GM21825 (cell line): ENCODE data around the gene TMED10.
"Not testable (repeated sequence)": the region's sequence is repeated elsewhere in the genome, so short reads cannot be mapped to it uniquely, and the experiment has no call there.

ENCODE experiments used
- ATAC-seq: cut with Tn5 transposase; IDR thresholded peaks from one replicate; pipeline ENCODE4 v1.9.1; 2021; ENCODE audit warnings: mild to moderate bottlenecking, moderate library complexity; ENCODE audit not compliant: unreplicated experiment

Gene TMED10

DNA sequence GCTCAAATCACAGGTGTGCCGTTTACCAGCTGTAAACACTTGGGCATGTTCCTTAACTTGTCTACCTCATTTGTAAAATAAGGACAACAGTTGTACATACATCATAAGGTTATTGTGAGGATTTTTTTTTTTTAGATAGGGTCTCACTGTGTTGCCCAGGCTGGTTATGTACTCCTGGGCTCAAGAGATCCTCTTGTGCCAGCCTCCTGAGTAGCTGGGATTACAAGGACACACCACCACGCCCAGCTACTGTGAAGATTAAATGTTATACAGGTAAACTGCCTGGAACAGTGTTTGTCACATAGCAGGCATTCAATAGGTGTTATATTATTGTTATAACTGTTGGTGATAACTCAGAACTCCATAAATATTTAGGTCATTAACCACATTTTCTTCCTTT is 12.7 kb downstream of the TMED10 start:
- no peak for ATAC-seq

DNA sequence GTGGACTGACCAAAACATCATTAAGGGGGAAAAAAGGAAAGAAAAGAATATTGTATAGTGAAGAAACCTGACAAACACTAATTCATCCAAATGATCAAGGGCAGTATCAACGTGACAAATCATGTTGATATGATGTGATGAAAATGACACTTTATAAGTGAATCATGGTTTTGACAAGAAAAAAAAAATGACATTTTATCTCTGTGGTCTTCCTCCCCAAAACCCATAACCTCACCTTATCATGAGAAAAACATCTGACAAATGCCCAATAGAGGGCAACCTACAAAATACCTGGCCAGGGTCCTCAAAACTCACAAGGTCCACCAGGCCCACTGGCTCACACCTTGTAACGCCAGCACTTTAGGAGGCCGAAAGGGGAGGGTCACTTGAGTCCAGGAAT is 13.8 kb downstream of the TMED10 start:
- ATAC-seq: no peak

DNA sequence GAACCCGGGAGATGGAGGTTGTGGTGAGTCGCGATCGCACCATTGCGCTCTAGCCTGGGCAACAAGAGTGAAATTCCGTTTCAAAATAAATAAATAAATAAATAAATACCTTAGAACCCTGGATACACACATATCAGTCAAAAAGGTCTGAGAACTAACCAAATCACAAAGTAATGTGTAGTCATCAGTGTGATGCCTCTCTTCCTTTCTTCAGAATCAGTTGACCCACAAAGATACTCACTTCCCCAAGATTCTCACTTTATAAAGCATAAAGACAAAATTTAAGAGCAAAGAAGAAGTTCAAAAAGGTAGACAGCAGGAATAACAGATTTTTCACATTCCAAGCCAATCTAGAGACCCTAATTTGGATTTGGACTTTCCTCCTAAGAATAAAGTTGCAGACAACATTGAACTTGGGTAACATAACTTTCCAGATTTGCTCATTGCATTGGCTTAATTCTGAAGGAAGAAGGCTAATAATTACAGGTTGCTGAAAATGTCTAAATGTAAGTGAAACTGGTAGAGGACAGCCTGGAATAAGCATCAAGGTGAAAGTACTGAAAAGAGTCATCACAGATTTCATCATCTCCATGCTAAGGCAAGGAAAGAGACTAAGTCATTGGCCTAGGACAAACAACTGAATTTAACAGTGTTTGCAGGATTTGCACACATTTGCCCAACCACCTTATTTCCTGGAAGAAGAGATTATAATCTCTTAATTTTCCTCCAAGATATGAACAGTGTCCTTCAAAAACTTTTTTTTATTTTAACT is 17.4 kb downstream of the TMED10 start:
- ATAC-seq: peak; percentile 57

- ATAC-seq: no peak
Measured at GRCh38 chr14:75156901-75157300, 19.5 kb downstream of the TMED10 start.

DNA sequence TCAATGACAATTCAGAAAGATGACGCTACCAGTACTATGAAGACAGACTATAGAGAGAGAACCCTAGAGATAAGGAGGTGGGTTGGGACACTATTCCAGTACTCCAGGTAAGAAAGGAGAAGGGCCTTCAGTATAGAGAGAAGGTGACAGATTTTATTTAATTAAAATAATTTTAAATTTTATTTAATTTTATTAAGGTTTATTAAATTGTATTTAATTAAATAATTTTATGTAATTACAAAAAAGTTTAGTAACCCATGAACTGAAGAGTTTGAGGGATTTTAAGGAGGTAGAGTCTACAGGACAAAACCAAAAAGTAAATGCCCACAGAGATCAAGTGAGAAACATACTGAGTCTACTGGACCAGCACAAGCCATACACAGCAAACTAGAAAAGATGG is 20.3 kb downstream of the TMED10 start:
- ATAC-seq: no peak

DNA sequence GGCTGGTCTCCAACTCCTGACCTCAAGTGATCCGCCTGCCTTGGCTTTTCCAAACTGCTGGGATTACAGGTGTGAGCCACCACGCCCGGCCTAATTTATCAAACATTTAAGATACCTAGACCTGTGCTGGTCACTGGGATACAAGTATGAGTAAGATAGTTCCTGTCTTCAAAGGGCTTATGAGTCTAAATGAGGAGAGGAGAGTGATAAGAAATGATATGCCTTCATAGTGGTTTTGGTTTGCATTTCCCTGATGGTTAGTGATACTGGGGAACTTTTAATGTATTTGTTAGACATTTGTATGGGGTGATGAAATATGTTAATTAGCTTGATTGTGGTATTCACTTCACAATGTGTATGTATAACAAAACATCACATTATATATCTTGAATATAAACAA is 21.2 kb downstream of the TMED10 start:
- ATAC-seq: no peak

- no peak for ATAC-seq
Measured at GRCh38 chr14:75153295-75153694, 23.1 kb downstream of the TMED10 start.

DNA sequence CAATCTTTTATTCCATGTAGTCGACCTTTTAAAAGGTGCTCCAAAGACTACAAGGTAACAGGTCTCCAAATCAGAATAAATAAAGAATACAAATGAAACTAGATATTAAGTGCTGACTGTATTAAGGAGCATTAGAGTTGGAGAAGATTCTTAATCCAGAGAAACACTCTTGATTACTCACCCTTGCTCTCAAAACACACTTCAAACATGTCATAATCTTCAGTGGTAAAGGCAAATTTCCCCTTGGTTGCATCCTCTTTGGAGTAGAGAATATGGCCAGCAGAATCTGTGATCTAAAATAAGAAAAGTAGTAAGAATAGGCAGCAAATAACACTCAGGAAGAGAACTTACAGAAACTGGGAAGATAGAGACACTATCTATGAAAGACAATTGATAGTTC is 24.6 kb downstream of the TMED10 start:
- ATAC-seq: no peak

DNA sequence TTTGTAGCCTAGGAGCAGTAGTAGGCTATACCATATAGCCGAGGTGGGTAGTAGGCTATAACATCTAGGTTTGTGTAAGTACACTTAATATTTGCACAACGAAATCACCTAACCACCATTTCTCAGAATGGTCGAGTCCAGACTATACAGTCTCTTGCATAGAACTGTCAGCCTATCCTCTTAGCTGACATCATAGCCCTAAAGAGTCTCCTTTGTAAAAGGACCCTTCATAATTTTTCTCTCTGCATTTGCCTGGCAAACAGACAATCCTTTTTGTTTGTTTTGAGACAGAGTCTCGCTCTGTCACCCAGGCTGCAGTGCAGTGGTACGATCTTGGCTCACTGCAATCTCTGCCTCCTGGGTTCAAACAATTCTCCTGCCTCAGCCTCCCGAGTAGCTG is 25.8 kb downstream of the TMED10 start:
- not testable (repeated sequence) for ATAC-seq

DNA sequence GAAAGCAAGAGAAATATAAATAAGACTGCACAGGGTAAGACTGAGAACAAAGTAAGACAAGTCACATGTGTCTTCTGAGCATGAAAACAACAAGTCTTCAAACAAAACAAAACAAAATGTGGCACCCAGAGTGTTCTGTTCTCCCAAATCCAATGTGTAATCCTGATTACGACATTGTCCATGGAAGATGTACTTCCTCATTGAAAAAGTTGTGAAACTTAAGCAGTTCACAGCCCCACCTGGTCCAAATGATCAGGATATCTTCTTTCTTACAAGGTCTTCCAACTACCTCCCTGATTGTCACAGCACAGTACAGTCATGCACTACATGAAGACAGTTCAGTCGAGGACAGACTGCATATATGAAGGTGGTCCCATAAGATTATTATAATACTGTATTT is 26.3 kb downstream of the TMED10 start:
- no peak for ATAC-seq

DNA sequence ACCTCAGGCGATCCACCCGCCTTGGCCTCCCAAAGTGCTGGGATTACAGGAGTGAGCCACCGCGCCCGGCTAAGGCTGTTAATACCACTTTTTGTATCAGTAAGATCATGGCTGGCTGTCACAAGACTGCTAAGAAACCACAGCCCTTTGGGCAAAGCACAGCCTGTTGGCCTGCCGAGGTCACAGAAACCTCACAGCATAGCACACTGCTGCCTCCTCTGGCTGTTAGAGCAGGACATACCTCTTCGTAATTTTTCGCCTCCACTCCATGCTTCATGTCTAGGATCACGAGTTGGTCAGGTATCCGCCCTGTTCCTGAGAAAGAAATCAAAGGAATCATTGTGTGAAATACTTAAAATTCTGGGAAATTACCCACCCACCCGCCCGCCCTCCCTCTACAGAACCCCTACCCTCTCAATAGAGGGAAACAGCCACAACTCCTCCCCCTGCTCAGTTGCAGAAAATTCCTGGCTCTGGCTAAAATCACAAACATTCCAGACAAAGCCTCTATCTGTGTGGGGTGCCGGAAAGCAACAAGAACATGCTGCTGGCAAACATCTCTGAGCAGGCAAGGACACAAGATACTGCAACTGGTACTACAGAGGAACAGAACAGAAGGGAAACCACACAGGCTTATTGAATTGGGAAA is 28.9 kb downstream of the TMED10 start:
- ATAC-seq: no peak

DNA sequence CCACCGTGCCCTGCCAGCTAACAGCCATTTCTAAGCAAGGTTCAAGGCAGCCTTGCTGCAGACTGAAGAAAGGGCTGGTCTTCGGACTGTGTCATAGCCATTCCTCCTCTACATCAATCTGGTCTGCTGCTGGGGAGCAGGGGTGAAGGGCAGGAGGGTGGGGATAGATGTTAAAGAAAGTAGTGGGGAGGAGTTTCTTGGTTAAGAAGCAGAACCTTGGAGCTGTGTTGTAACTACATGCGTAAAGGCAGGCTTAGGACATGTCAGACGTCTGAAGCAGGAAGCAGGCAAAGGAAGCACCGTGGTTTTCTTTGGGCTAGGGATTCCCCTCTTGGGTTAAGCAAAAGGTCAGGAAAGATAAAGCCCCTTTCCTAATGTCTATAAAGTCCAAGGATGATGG is 31.5 kb downstream of the TMED10 start:
- ATAC-seq: no peak

GRCh38 chr14:75143761-75144527 is 32.5 kb downstream of the TMED10 start:
- ATAC-seq: no peak

GRCh38 chr14:75142494-75142893 is 33.9 kb downstream of the TMED10 start:
- ATAC-seq: no peak

GRCh38 chr14:75141967-75142366 is 34.4 kb downstream of the TMED10 start:
- ATAC-seq: no peak

- ATAC-seq: no peak
Measured at GRCh38 chr14:75141062-75141461, 35.4 kb downstream of the TMED10 start.

- ATAC-seq: no peak
Measured at GRCh38 chr14:75140620-75141019, 35.8 kb downstream of the TMED10 start.

- no peak for ATAC-seq
Measured at GRCh38 chr14:75139185-75139584, 37.2 kb downstream of the TMED10 start.

DNA sequence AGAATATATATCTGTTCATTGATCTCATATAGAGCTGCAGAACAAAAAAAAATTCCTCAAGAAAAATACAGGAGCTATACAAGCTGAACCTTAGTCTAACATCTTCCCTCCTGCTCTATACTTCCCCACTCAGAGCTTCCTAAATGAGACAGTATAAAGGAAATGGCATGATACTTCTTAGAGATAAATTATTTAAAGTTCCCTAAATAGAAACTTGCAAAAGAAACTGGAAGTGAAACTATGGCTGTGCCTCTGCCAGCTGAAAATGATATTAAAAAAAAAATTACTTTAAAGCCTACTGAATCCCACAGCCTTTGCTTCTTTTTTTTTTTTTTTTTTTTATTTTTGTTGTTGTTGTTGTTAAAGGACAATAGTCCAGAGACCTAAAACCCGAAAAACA is 37.9 kb downstream of the TMED10 start:
- no peak for ATAC-seq

DNA sequence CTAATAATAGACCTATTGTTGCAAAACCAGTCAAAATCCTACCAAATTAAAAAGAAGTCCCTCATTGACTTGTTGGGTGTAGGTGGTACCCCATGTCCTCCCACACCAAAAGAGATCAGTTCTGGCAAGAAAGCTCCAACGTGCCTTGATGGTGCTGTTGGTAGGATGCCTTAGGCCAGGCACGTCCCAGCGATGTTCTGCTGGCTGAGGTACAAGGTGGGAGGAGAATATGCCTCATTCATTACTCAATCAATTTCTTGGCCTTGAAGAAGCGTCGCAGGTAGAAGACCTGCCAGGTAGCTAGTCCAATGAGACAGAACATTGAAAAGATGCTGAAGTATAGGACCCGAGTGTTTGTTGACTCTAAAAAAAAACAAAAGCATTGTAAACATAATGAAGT is 41.8 kb downstream of the TMED10 start:
- ATAC-seq: no peak

- ATAC-seq: no peak
Measured at GRCh38 chr14:75133597-75133996, 42.8 kb downstream of the TMED10 start.
